LNCaP clone FGC (cell line): ENCODE measurements around the gene DTNBP1.

ENCODE experiments used
- DNase-seq: peaks from one replicate; pipeline ENCODE4 v3.0.0-alpha.2; 2011; ENCODE audit warnings: low read depth
- H3K4me3 ChIP-seq: 2 replicates; pipeline ENCODE4 v1.5.1; 2011; ENCODE audit warnings: mild to moderate bottlenecking, low read depth, low read length, control low read depth
- CTCF ChIP-seq: IDR thresholded peaks from 2 replicates; pipeline ENCODE4 v1.5.1; 2012; ENCODE audit warnings: mild to moderate bottlenecking; ENCODE audit not compliant: control insufficient read depth, insufficient read depth; ENCODE audit errors: extremely low read depth

The DTNBP1 gene

GRCh38 chr6:15665237-15665636, 2.4 kb upstream of the DTNBP1 start:
- H3K4me3 ChIP-seq = no peak overlapping the region
- TF ChIP-seq CTCF = no peak
- DNase-seq = no peak

- DNase-seq = no peak
- peak overlapping the region; percentile 23; the same call in 1 of the 2 replicates for H3K4me3 ChIP-seq
- TF ChIP-seq CTCF = no peak
Observed at GRCh38 chr6:15663130-15663871, 473 bp upstream of the DTNBP1 start.

- TF ChIP-seq CTCF = no peak
- no peak for DNase-seq
- peak overlapping the region; percentile 80 for H3K4me3 ChIP-seq
Observed at GRCh38 chr6:15661853-15662325, 939 bp downstream of the DTNBP1 start.

GRCh38 chr6:15659181-15659580, 3.6 kb downstream of the DTNBP1 start:
- no peak for TF ChIP-seq CTCF
- no peak overlapping the region for H3K4me3 ChIP-seq
- no peak for DNase-seq

GRCh38 chr6:15658181-15658744, 4.6 kb downstream of the DTNBP1 start:
- DNase-seq = no peak
- H3K4me3 ChIP-seq = no peak overlapping the region
- TF ChIP-seq CTCF = no peak

- DNase-seq = no peak
- TF ChIP-seq CTCF = no peak
- H3K4me3 ChIP-seq = no peak overlapping the region
Observed at GRCh38 chr6:15657290-15657689, 5.5 kb downstream of the DTNBP1 start.
